GM23338 (cell line): ENCODE data around the gene ADGRD2. TPM values are rescaled to one million over a fixed set of nuclear protein-coding genes. Genes with fewer than 3 reads are reported as not detected.

Source experiments
- ATAC-seq: fragments of 200-7000 bp; cut with Tn5 transposase; 3 replicates; pipeline ENCODE4 v1.9.1; 2020
- DNase-seq: peaks from one replicate; pipeline ENCODE4 v3.0.0-alpha.2; 2015; ENCODE audit warnings: low spot score
- H2AFZ ChIP-seq: fragments of 200-600 bp; sonication (generic); 2 replicates; pipeline ENCODE4 v1.8.0; 2016; ENCODE audit warnings: antibody characterized with exemption, mild to moderate bottlenecking, moderate library complexity
- H3F3A ChIP-seq: fragments of 200-600 bp; sonication (generic); replicated peaks from 2 replicates; pipeline ENCODE4 v1.8.0; 2017; ENCODE audit warnings: antibody characterized with exemption, mixed run types, low read depth
- H3K27ac ChIP-seq: fragments of 200-600 bp; sonication (generic); 2 replicates; pipeline ENCODE4 v1.6.1; 2016; ENCODE audit warnings: low read depth
- H3K27me3 ChIP-seq: fragments of 200-600 bp; sonication (generic); 2 replicates; pipeline ENCODE4 v1.8.0; 2016; ENCODE audit warnings: mild to moderate bottlenecking, mixed run types, moderate library complexity; ENCODE audit not compliant: insufficient read depth
- H3K36me3 ChIP-seq: fragments of 200-600 bp; sonication (generic); 2 replicates; pipeline ENCODE4 v1.8.0; 2016; ENCODE audit warnings: mild to moderate bottlenecking; ENCODE audit not compliant: insufficient read depth
- H3K4me1 ChIP-seq: fragments of 200-600 bp; sonication (generic); 2 replicates; pipeline ENCODE4 v1.8.0; 2016; ENCODE audit warnings: mild to moderate bottlenecking, moderate library complexity; ENCODE audit not compliant: insufficient read depth
- H3K4me2 ChIP-seq: fragments of 200-600 bp; sonication (generic); 2 replicates; pipeline ENCODE4 v1.7.1; 2017; ENCODE audit warnings: mixed run types
- H3K4me3 ChIP-seq: fragments of 200-600 bp; sonication (generic); 2 replicates; pipeline ENCODE4 v1.6.1; 2016; ENCODE audit warnings: mixed run types
- H3K79me2 ChIP-seq: fragments of 200-600 bp; sonication (generic); replicated peaks from 2 replicates; pipeline ENCODE4 v1.8.0; 2017; ENCODE audit warnings: mild to moderate bottlenecking; ENCODE audit not compliant: insufficient read depth
- H3K9me2 ChIP-seq: fragments of 200-600 bp; sonication (generic); 2 replicates; pipeline ENCODE4 v1.8.0; 2017; ENCODE audit not compliant: insufficient read depth
- H4K20me1 ChIP-seq: fragments of 200-600 bp; sonication (generic); replicated peaks from 2 replicates; pipeline ENCODE4 v1.8.0; 2017; ENCODE audit warnings: mild to moderate bottlenecking; ENCODE audit not compliant: insufficient read depth
- H3K27ac Mint-ChIP-seq: 2 replicates; pipeline ENCODE4 v1.8.0; 2020; ENCODE audit warnings: inconsistent platforms, mild to moderate bottlenecking, moderate library complexity, mixed read lengths
- H3K27me3 Mint-ChIP-seq: 3 replicates; pipeline ENCODE4 v1.8.0; 2022; ENCODE audit warnings: low read depth, mild to moderate bottlenecking, moderate library complexity, mixed read lengths, inconsistent platforms; ENCODE audit not compliant: insufficient read depth, poor library complexity
- H3K36me3 Mint-ChIP-seq: 3 replicates; pipeline ENCODE4 v1.8.0; 2021; ENCODE audit warnings: low read depth, mild to moderate bottlenecking, inconsistent platforms, moderate library complexity, mixed read lengths
- H3K4me1 Mint-ChIP-seq: 3 replicates; pipeline ENCODE4 v1.8.0; 2020; ENCODE audit warnings: mild to moderate bottlenecking, inconsistent platforms, mixed read lengths
- H3K4me3 Mint-ChIP-seq: 3 replicates; pipeline ENCODE4 v1.8.0; 2021; ENCODE audit warnings: moderate library complexity, mild to moderate bottlenecking, inconsistent platforms, mixed read lengths
- H3K9me3 Mint-ChIP-seq: 3 replicates; pipeline ENCODE4 v1.8.0; 2020; ENCODE audit warnings: moderate library complexity, mild to moderate bottlenecking, inconsistent platforms, mixed read lengths
- CREB1 ChIP-seq: fragments of 250-450 bp; sonication (Bioruptor Pico); IDR thresholded peaks from 2 replicates; pipeline ENCODE4 v1.5.0; 2020; ENCODE audit warnings: low read depth, mild to moderate bottlenecking, moderate library complexity
- EZH2phosphoT487 ChIP-seq: fragments of 200-600 bp; sonication (generic); IDR thresholded peaks from one replicate; pipeline ENCODE4 v1.8.1; 2018; ENCODE audit warnings: antibody characterized with exemption; ENCODE audit not compliant: unreplicated experiment
- JUNB ChIP-seq: IDR thresholded peaks from one replicate; pipeline ENCODE4 v1.6.1; 2016; ENCODE audit warnings: antibody characterized with exemption; ENCODE audit not compliant: unreplicated experiment
- POLR2AphosphoS5 ChIP-seq: IDR thresholded peaks from 2 replicates; pipeline ENCODE4 v1.6.1; 2016; ENCODE audit warnings: antibody characterized with exemption, low read depth
- STAT1 ChIP-seq: IDR thresholded peaks from one replicate; pipeline ENCODE4 v1.6.1; 2016; ENCODE audit warnings: antibody characterized with exemption; ENCODE audit not compliant: unreplicated experiment
- ZNF114 ChIP-seq: fragments of 250-450 bp; sonication (Bioruptor Pico); IDR thresholded peaks from 2 replicates; pipeline ENCODE4 v1.5.0; 2020; ENCODE audit warnings: mild to moderate bottlenecking, moderate library complexity
- ZNF462 ChIP-seq: fragments of 250-450 bp; sonication (Bioruptor Pico); IDR thresholded peaks from 2 replicates; pipeline ENCODE4 v1.5.0; 2020; ENCODE audit warnings: mild to moderate bottlenecking, moderate library complexity
- polyA plus RNA-seq: library from polyadenylated mRNA; unstranded; fragments of >200 nt; fragmentation: Nextera tagmentation; extraction: Ambion mirVana; gene quantifications from 2 replicates; pipeline ENCODE4 v1.2.1, GENCODE V29; 2016
- total RNA-seq: library from RNA; depleted of rRNA; stranded (reverse); fragments of >200 nt; shearing (Covaris generic); gene quantifications from 2 replicates; pipeline ENCODE4 v1.2.3, GENCODE V29; 2014
- TF ChIP-seq, protein P1 (sequence below), 2 experiments: fragments of 200-600 bp in 1 of 2; sonication (generic) in 1 of 2; conservative IDR thresholded peaks; 2 replicates each; pipeline versions ENCODE4 v1.5.1 to v1.6.1; 2016 to 2017; ENCODE audit warnings: antibody characterized with exemption in 2 of 2, low read depth in 2 of 2, mild to moderate bottlenecking in 2 of 2, moderate library complexity in 1 of 2
- TF ChIP-seq, protein P2 (sequence below): IDR thresholded peaks from 2 replicates; pipeline ENCODE4 v1.6.1; 2016; ENCODE audit warnings: antibody characterized with exemption

ADGRD2 gene
- total and polyA plus RNA-seq, 2 experiments from 2014 or later: 0.45 to 0.78 TPM

DNA sequence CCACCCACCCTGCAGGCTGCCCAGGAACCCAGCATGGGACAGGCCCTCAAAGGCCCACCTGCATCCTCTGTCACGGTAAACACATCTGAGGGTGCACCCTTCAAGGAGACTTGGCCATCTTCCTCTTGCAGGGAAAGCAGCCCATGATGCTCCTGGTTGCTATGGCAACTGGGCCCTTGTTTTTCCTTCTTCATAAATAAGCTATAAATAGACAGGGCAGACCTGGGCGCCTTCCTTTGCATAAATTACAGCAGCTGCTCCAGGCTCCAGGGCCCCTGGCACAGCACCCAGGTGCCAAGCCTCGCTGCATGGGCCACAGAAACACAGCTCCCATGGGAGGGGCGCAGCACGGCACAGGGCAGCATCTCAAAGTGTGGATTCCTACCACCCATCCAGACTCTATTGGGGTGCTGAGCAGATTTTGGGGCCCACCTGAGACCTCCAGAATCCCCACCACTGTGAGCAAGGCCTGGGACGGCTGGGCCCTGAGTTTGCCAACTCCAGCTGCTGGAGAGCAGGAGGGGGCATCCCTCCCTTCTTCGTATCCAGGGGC is 29.2 kb upstream of the ADGRD2 start (continued):
- TF ChIP-seq, protein P1, sequence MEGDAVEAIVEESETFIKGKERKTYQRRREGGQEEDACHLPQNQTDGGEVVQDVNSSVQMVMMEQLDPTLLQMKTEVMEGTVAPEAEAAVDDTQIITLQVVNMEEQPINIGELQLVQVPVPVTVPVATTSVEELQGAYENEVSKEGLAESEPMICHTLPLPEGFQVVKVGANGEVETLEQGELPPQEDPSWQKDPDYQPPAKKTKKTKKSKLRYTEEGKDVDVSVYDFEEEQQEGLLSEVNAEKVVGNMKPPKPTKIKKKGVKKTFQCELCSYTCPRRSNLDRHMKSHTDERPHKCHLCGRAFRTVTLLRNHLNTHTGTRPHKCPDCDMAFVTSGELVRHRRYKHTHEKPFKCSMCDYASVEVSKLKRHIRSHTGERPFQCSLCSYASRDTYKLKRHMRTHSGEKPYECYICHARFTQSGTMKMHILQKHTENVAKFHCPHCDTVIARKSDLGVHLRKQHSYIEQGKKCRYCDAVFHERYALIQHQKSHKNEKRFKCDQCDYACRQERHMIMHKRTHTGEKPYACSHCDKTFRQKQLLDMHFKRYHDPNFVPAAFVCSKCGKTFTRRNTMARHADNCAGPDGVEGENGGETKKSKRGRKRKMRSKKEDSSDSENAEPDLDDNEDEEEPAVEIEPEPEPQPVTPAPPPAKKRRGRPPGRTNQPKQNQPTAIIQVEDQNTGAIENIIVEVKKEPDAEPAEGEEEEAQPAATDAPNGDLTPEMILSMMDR (conservative IDR thresholded peaks at IDR 0.05; ENCODE audit: low read depth in 2 of 2): no peak
- TF ChIP-seq ZNF114 (CRISPR knock-in tag) (no peak), ZNF462 (CRISPR knock-in tag) (no peak), CREB1 (CRISPR knock-in tag) (no peak), EZH2phosphoT487 (no peak), POLR2AphosphoS5 (no peak)

- no peaks in the 10 kb centered on the region; the same call in 2 of the 3 replicates for H3K9me3 Mint-ChIP-seq
- H3K4me2 ChIP-seq: no peak overlapping the region
- no peaks in the 10 kb centered on the region for H3K9me2 ChIP-seq
- H4K20me1 ChIP-seq: no peaks in the 10 kb centered on the region
- H2AFZ ChIP-seq: no peak overlapping the region
- no peak overlapping the region for H3K4me3 Mint-ChIP-seq
- no peak overlapping the region for H3K4me3 ChIP-seq
- H3K4me1 Mint-ChIP-seq: peaks cover 6% of the 10 kb centered on the region; the same call in 2 of the 3 replicates
- H3K79me2 ChIP-seq: no peaks in the 10 kb centered on the region
- no peaks in the 10 kb centered on the region for H3K36me3 Mint-ChIP-seq
- H3K4me1 ChIP-seq: no peaks in the 10 kb centered on the region
- H3K27ac ChIP-seq: no peak overlapping the region
- H3K27ac Mint-ChIP-seq: no peak overlapping the region
- peaks cover 5% of the 10 kb centered on the region for H3K27me3 Mint-ChIP-seq
- H3K36me3 ChIP-seq: no peaks in the 10 kb centered on the region
- DNase-seq (no peak), ATAC-seq (no peak)
- H3K27me3 ChIP-seq: no peaks in the 10 kb centered on the region
- H3F3A ChIP-seq: no peaks in the 10 kb centered on the region
- no peak for TF ChIP-seq EZH2phosphoT487
- TF ChIP-seq STAT1: no peak
- no peak for TF ChIP-seq JUNB
- TF ChIP-seq, protein P2, sequence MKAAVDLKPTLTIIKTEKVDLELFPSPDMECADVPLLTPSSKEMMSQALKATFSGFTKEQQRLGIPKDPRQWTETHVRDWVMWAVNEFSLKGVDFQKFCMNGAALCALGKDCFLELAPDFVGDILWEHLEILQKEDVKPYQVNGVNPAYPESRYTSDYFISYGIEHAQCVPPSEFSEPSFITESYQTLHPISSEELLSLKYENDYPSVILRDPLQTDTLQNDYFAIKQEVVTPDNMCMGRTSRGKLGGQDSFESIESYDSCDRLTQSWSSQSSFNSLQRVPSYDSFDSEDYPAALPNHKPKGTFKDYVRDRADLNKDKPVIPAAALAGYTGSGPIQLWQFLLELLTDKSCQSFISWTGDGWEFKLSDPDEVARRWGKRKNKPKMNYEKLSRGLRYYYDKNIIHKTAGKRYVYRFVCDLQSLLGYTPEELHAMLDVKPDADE: no peak
Measured at GRCh38 chr9:124423155-124423554, 27.1 kb upstream of the ADGRD2 start.
